SIG-M5 treated with dmso at 0.1 percent for 504 hours (cell line): Measurements from ENCODE around the gene ZNF81.
"Not testable (repeated sequence)": the region's sequence is repeated elsewhere in the genome, so short reads cannot be mapped to it uniquely, and the experiment has no call there.

Source experiments
- DNase-seq: peaks from one replicate; lab custom pipeline; 2025; ENCODE audit not compliant: unreplicated experiment; lab: John Stamatoyannopoulos, UW

ZNF81 gene

DNA sequence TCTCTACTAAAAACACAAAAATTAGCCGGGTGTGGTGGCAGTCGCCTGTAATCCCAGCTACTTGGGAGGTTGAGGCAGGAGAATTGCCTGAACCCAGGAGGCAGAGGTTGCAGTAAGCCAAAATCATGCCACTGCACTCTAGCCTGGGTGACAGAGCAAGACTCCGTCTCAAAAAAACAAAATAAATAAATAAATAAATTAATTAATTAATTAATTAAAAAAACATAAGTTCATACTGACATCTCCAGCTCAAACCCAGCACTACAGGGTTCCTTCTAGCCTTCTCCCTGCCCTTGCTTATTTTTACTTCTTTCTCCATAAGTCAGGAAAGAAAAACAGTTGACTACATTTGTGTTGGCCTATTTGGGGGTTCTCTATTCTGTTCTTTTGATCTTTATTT is 95.3 kb downstream of the ZNF81 start:
- not testable (repeated sequence) for DNase-seq

DNA sequence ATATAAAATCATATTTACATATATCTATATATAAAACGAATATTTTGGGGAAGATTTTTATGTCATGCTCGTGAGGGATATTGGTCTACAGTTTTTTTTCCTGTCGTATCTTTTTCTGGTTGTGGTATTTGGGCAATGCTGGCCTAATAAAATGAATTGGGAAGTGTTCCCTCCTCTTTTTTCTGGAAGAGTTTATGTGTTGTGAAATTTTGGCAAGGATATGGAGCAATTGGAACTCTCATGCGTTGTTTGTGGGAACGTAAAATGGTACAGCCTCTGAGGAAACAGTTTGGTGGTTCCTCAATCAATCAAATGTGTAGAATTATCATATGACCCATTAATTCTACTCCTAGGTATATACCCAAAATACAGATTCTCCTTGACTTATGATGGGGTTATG is 97.2 kb downstream of the ZNF81 start:
- no peak for DNase-seq

DNA sequence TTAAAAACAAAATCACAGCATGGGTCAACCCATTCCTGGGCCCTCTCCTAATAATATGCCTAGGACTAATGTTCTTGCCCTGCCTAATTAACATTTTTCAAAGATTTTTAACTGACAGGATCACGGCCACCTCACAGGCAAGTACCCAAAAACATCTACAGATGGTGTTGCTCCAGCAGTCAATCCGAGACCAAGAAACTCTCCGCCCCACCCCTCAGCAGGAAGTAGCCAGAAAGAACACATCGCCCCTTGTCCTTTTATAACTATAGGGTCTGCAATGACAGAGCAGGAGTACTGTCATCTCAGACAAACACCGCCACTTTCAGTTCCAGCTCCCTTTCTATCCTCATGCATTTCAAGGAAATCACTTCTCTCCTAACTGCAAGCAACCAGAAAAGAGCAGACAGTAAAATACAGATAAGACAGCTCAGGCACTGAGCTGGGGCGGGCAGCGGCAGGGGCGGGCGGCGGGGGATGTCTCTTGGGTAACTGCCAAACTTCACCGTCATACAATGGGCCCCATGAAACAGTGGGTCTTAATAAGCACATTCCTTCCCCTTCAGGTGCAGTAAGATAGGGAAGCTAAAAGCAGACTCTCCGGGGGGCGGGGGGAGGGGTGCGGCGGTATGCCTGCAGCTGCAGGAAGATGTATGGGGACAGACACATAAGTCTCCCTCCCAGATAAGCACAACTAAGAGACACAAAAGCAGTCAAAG is 99.7 kb downstream of the ZNF81 start:
- no peak for DNase-seq

DNA sequence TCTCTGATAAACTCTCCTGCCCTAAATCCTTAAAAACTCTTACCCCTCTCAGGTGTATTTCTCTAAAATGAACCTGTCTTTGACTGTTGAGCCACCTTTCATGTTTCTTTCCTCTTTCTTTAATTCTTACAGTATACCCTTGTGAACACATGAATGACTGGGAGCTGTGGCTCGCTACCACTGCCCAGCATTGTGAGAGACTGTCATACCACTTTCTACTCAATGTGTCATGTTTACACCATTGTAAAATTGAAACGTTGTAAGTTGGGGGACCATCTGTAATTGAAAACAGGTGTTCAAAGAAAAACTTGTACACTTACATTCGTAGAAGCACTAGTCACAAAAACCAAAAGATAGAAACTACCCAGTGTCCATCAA is 100.2 kb downstream of the ZNF81 start:
- no peak for DNase-seq

DNA sequence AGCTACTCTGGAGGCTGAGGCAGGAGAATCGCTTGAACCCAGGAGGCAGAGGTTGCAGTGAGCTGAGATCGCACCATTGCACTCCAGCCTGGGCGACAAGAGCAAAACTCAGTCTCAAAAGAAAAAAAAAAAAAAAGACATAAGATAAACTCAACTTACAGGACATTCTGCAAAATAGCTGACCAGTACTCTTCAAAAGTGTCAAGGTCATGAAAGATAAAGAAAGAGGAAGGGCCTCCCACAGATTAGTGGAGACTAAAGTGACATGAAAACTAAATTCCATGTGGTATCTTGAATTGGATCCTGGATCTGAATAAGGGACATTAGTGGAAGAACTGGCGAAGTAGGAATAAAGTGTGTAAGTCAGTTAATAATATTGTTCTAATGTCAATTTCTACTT is 103.7 kb downstream of the ZNF81 start:
- DNase-seq: no peak

DNA sequence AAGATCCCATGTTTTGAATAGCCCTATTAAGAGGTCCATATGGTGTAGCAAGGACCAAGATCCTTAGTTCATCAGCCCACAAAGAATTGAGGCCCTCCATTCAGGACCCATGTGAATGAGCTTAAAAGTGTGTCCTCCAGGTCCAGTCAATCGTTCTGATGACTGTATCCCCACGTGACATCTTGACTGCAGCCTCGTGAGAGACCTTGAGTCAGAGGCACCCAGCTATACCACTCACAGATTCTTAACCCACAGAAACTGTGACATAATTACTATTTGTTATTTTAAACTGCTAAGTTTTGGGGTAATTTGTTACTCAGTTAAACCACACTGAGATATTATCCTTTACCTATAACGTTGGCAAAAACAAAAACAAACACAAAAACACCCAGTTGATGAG is 104.7 kb downstream of the ZNF81 start:
- no peak for DNase-seq

DNA sequence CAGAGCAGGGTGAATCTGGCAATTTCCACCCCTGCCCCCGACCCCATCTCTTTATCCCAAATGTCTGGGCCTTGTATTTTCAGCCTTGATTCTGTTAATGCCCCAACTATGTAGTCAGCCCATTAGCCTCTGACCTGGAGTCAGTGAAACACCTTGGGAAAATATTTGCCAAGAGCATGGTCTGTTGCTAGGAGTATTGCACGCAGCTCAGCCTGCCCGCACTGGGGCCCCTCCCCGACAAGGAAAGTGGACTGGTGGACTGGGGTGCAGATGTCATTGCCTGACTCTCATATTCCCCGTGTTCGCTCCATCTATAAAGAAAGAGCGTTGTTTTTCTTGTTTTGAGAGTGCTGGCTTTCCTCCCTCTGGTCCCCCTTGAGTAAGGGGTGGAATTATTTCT is 118.6 kb downstream of the ZNF81 start:
- not testable (repeated sequence) for DNase-seq

DNA sequence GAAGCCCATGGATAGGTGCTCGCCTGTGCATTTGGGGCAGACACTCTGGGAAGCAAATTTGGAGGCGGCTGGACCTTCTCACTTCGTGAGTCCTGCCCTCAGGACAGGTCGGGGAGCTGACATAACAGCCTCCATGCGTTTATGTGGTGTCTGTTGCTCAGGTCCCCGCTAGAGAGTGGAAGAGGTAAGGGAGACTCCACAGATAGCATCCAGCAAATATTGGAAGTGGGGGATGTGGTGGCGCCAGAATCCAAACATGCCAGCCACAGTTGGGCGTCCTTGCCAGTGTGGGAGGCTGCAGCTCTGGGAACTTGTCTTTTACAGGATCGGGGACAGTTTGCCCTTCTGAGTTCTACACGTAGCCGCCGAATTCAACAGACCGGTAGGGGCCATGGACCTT is 119.3 kb downstream of the ZNF81 start:
- no peak for DNase-seq

DNA sequence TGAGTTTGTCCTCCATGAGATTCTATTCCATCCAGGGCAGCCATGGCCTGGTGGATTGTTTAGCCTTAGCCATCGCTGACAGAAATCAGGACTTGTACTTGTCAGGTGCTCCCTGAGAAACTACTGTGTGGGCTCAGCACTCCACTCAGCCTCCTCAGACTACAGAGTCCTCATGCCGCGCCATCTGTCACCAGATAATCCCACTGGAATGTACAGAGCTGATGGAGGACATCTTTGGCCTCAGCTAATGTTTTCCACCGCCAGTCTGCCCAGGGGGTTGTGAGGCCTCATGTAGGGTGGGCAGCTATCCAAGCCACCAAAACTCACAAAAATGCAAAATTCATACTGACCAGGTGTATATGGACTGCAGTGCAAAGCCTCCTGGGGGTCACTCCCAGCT is 121.5 kb downstream of the ZNF81 start:
- not testable (repeated sequence) for DNase-seq

DNA sequence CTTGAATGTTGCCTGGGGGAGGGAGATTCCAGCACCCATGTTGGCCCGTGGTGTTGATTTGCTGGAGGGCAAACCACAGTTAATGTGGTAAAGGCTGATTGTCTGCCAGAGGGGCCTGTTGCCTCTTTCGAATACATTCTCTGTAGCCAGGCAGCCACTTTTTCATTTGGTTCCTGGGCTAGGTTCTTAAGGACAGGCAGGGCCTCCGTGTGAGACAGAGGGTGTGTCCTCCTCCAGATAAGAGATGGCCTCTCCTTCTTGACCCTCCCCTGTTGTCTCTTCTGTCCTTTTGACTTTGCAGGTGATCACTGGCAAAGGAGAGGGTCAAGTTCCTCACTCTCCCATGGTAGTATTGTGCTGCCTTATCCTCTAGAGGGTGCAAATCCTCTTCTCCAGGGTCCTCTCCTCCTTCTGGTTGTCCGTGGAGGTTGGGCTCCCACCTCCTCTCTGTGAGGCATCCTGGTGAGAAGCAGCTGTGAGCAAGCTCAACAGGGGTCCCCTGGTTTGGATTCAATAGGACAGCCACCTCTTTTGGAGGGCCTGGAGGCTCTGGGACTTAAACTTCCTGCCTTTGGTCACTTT is 122.2 kb downstream of the ZNF81 start:
- no peak for DNase-seq

DNA sequence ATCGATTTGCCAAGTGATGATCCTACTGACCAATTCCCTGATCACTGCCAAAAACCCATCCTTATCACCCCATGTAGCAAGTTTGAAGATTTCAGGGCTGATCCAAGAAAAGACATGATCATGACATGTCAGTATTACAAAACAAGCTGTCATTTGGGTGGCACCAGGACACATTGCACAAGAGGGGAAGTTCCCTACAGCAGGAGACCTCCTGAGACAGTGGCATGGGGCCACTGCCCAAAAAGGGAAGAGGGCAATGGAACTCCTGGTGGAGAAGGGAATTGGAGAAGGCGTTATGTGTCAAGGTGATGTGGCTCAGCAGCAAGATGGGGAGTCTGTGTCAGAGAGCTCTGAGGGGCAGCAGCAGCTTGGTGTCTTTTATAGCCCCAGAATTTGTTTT is 123.7 kb downstream of the ZNF81 start:
- DNase-seq: peak; percentile 32

DNA sequence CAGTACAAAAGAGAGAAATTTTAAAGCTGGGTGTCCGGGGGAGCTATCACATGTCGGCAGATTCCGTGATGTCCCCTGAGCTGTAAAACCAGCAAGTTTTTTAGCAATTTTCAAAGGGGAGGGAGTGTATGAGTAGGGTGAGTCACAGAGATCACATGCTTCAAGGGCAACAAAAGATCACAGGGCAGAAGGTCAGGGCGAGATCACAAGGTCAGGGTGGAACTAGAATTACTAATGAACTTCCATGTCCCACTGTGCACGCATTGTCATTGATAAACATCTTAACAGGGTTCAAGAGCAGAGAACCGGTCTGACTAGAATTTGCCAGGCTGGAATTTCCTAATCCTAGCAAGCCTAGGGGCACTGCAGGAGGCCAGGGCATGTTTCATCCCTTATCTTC is 125.1 kb downstream of the ZNF81 start:
- not testable (repeated sequence) for DNase-seq

DNA sequence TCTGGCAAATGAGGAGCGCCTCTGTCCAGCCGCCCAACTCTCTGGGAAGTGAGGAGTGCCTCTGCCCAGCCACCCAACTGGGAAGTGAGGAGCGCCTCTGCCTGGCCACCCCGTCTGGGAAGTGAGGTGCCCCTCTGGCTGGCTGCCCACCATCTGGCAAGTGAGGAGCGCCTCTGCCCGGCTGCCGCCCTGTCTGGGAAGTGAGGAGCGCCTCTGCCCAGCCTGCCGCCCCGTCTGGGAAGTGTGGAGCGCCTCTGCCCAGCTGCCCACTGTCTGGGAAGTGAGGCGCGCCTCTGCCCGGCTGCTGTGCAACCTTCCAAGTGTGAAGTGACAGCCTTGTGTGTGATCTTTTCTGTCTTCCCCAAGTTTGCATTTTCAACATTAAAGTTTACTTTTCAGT is 128.8 kb downstream of the ZNF81 start:
- not testable (repeated sequence) for DNase-seq
